Liver (tissue), 9 donors: ENCODE data around the gene TDRD7. TPM values are rescaled to one million over a fixed set of nuclear protein-coding genes. Genes with fewer than 3 reads are reported as not detected.

Experiments
- DNase-seq: peaks from one replicate; pipeline ENCODE4 v3.0.0-alpha.2; 2017; ENCODE audit warnings: low spot score
- H3K27ac ChIP-seq, 2 donors: one replicate each; pipeline ENCODE4 v1.7.0; 2013; ENCODE audit warnings: inconsistent platforms in 2 of 2, low read length in 2 of 2, control low read depth in 1 of 2, low read depth in 1 of 2, mild to moderate bottlenecking in 1 of 2
- H3K27me3 ChIP-seq, 4 donors: one replicate each; pipeline versions ENCODE4 v1.6.1 to v1.7.0; 2013; ENCODE audit warnings: low read length in 3 of 4, inconsistent platforms in 1 of 4, mild to moderate bottlenecking in 1 of 4, moderate library complexity in 1 of 4; ENCODE audit not compliant: control insufficient read depth in 4 of 4, insufficient read depth in 4 of 4
- H3K36me3 ChIP-seq, 4 donors: one replicate each; pipeline versions ENCODE4 v1.6.1 to v1.7.0; 2013; ENCODE audit warnings: low read length in 3 of 4, mild to moderate bottlenecking in 3 of 4, low read depth in 1 of 4, moderate library complexity in 1 of 4; ENCODE audit not compliant: control insufficient read depth in 4 of 4, insufficient read depth in 3 of 4
- H3K4me1 ChIP-seq, 4 donors: one replicate each; pipeline versions ENCODE4 v1.6.1 to v1.7.0; 2013; ENCODE audit warnings: low read length in 3 of 4, mild to moderate bottlenecking in 3 of 4, moderate library complexity in 1 of 4; ENCODE audit not compliant: control insufficient read depth in 4 of 4, insufficient read depth in 4 of 4
- H3K4me3 ChIP-seq, 3 donors: one replicate each; pipeline versions ENCODE4 v1.6.1 to v1.7.0; 2013; ENCODE audit warnings: low read length in 3 of 3, control low read depth in 1 of 3, low read depth in 1 of 3, mild to moderate bottlenecking in 1 of 3
- H3K9ac ChIP-seq, 2 donors: one replicate each; pipeline ENCODE4 v1.7.0; 2013; ENCODE audit warnings: low read length in 2 of 2, mild to moderate bottlenecking in 2 of 2, moderate library complexity in 2 of 2, control low read depth in 1 of 2, low read depth in 1 of 2
- H3K9me3 ChIP-seq, 4 donors: one replicate each; pipeline versions ENCODE4 v1.6.1 to v1.7.0; 2013; ENCODE audit warnings: low read length in 3 of 4; ENCODE audit not compliant: control insufficient read depth in 4 of 4
- EGR1 ChIP-seq, 2 donors: IDR thresholded peaks; 2 replicates each; pipeline ENCODE4 v1.6.1; 2016 to 2018; ENCODE audit warnings: antibody characterized with exemption in 2 of 2, low read depth in 2 of 2
- GABPA ChIP-seq, 2 donors: IDR thresholded peaks in 1 of 2; conservative IDR thresholded peaks in 1 of 2; 2 replicates each; pipeline ENCODE4 v1.6.1; 2016; ENCODE audit warnings: antibody characterized with exemption in 2 of 2, mild to moderate bottlenecking in 1 of 2, moderate library complexity in 1 of 2
- HNF4A ChIP-seq, 2 donors: conservative IDR thresholded peaks; 2 replicates each; pipeline ENCODE4 v1.6.1; 2016; ENCODE audit warnings: antibody characterized with exemption in 2 of 2, mild to moderate bottlenecking in 2 of 2
- HNF4G ChIP-seq: IDR thresholded peaks from 2 replicates; pipeline ENCODE4 v1.6.1; 2016; ENCODE audit warnings: antibody characterized with exemption
- JUND ChIP-seq, 2 donors: IDR thresholded peaks; 2 replicates each; pipeline ENCODE4 v1.6.1; 2016; ENCODE audit warnings: antibody characterized with exemption in 2 of 2
- NR2F2 ChIP-seq: IDR thresholded peaks from 2 replicates; pipeline ENCODE4 v1.6.1; 2016; ENCODE audit warnings: antibody characterized with exemption
- RAD21 ChIP-seq, 2 donors: IDR thresholded peaks; 2 replicates each; pipeline ENCODE4 v1.6.1; 2016; ENCODE audit warnings: antibody characterized with exemption in 2 of 2, mild to moderate bottlenecking in 2 of 2
- RXRA ChIP-seq, 2 donors: IDR thresholded peaks; 2 replicates each; pipeline ENCODE4 v1.6.1; 2017 to 2018; ENCODE audit warnings: antibody characterized with exemption in 2 of 2, mild to moderate bottlenecking in 1 of 2
- SP1 ChIP-seq: IDR thresholded peaks from 2 replicates; pipeline ENCODE4 v1.6.1; 2018; ENCODE audit warnings: antibody characterized with exemption, mild to moderate bottlenecking
- YY1 ChIP-seq: IDR thresholded peaks from 2 replicates; pipeline ENCODE4 v1.6.1; 2016; ENCODE audit warnings: antibody characterized with exemption, mild to moderate bottlenecking
- WGBS: extraction: QIAGEN DNeasy Blood & Tissue Kit; methylation state at CpG from one replicate; pipeline ENCODE4 v1.1.7; 2013; 5-methylcytosine and 5-hydroxymethylcytosine counted together
- polyA plus RNA-seq, 2 donors: library from polyadenylated mRNA; stranded (reverse) in 1 of 2; unstranded in 1 of 2; fragments of 200-250 nt in 1 of 2; fragments of >200 nt in 1 of 2; fragmentation: Nextera tagmentation in 1 of 2; extraction: Ambion mirVana in 1 of 2; gene quantifications; one replicate each; pipeline versions ENCODE4 v1.2.1 to v1.2.3, GENCODE V29; 2013 to 2015
- total RNA-seq, 2 donors: library from RNA; depleted of rRNA; stranded (reverse); fragments of >200 nt; gene quantifications; one replicate each; pipeline ENCODE4 v1.2.3, GENCODE V29; 2014
- TF ChIP-seq, protein P1 (sequence below): fragments of 150-350 bp; IDR thresholded peaks from 2 replicates; pipeline ENCODE4 v1.5.1; 2017; ENCODE audit warnings: improper control_type of control experiment, low read depth, low read length; ENCODE audit not compliant: missing input control
- TF ChIP-seq, protein P2 (sequence below): IDR thresholded peaks from 2 replicates; pipeline ENCODE4 v1.6.1; 2016; ENCODE audit warnings: antibody characterized with exemption
- TF ChIP-seq, protein P3 (sequence below): IDR thresholded peaks from 2 replicates; pipeline ENCODE4 v1.6.1; 2016; ENCODE audit warnings: antibody characterized with exemption
- TF ChIP-seq, protein P4 (sequence below): IDR thresholded peaks from 2 replicates; pipeline ENCODE4 v1.6.1; 2016; ENCODE audit warnings: antibody characterized with exemption
- TF ChIP-seq, protein P5 (sequence below): IDR thresholded peaks from 2 replicates; pipeline ENCODE4 v1.6.1; 2016; ENCODE audit warnings: antibody characterized with exemption, mild to moderate bottlenecking
- donor health status: healthy.
- donor health status: healthy.
- donor health status: healthy.
- donor health status: healthy.
- donor health status: healthy.

TDRD7 gene
- total and polyA plus RNA-seq, 4 donors, result 3.6 to 6.9 (median 5.4) TPM

DNA sequence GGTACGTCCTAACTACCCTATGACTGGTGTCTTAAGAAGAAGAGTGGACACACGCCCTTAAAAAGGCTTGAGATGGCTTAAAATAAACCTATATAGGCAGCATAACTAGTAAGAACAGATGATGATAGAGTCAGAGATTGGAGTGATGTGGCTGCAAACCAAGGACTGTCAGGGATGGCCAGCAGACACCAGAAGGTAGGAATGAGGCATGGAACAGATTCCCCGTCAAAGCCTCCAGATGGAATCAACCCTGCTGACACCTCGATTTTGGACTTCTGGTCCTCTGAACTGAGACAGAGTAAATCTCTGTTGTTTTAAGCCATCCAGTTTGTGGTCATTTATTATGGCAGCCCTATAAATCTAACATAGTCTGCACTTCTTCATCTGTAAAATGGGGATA, 97.0 kb downstream of the TDRD7 start:
- WGBS, result 68% methylated on average over 4 of the region's 4 CpGs

DNA sequence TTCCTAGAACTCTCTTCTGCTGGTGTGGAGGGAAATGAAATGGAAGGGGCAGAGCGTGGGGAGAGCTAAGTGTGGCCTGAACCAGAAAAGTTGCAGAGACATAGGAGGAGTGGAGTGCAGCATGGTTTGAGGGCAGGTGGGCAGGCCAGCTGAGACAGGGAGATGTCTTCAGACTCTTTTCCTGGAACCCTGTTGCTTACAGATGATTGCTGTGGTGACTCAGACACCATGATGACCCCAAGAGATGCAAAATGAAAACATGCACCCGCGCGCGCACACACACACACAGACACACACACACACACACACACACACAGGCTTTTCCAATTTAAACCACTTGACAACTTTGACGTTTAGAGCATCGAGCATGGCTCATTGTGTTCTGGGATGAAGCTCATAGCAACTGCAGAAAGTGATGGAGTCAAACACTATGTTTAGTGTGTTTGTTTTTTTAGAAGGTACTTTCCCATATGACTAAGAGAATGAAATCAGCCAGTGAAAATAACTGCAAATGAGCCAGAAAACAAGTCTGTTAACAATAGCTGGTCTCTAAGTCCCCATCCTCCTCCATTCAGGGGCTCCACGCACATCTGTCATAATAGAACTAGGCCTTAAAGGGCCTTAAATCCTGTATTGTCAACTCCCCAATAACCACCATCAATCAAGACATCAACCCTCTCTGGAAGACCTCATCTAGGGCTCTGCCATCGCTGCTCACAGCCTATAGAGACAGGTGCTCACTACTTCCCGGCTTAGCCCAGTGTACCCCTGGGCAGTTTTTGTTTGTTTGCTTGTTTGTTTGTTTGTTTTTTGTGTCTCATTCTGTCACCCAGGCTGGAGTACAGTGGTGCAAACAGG, 99.1 kb downstream of the TDRD7 start:
- TF ChIP-seq GABPA (IDR thresholded peaks at IDR 0.05 in 1 of 2, conservative IDR thresholded peaks at IDR 0.05 in 1 of 2) (no peak), RAD21 (IDR thresholded peaks at IDR 0.05) (no peak), EGR1 (IDR thresholded peaks at IDR 0.05; ENCODE audit: low read depth in 2 of 2) (no peak)
- TF ChIP-seq, protein P1, sequence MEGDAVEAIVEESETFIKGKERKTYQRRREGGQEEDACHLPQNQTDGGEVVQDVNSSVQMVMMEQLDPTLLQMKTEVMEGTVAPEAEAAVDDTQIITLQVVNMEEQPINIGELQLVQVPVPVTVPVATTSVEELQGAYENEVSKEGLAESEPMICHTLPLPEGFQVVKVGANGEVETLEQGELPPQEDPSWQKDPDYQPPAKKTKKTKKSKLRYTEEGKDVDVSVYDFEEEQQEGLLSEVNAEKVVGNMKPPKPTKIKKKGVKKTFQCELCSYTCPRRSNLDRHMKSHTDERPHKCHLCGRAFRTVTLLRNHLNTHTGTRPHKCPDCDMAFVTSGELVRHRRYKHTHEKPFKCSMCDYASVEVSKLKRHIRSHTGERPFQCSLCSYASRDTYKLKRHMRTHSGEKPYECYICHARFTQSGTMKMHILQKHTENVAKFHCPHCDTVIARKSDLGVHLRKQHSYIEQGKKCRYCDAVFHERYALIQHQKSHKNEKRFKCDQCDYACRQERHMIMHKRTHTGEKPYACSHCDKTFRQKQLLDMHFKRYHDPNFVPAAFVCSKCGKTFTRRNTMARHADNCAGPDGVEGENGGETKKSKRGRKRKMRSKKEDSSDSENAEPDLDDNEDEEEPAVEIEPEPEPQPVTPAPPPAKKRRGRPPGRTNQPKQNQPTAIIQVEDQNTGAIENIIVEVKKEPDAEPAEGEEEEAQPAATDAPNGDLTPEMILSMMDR, result no peak
- Histone ChIP-seq H3K36me3 (no peaks in the 10 kb centered on the region), H3K9ac (no peak overlapping the region), H3K9me3 (no peaks in the 10 kb centered on the region), H3K4me1 (no peaks in the 10 kb centered on the region), H3K27ac (no peak overlapping the region), H3K27me3 (no peaks in the 10 kb centered on the region), H3K4me3 (no peak overlapping the region)
- peak; percentile 10 for DNase-seq
- 87% methylated on average over 10 of the region's 10 CpGs for WGBS

More for the DNA sequence above, 97.0 kb downstream of the TDRD7 start:
- peaks cover 0 to 5% (median 4%) of the 10 kb centered on the region in 4 donors for H3K4me1 ChIP-seq
- TF ChIP-seq JUND (IDR thresholded peaks at IDR 0.05) (no peak), RAD21 (IDR thresholded peaks at IDR 0.05) (no peak), YY1 (no peak), HNF4A (conservative IDR thresholded peaks at IDR 0.05) (no peak), HNF4G (no peak), NR2F2 (no peak), RXRA (IDR thresholded peaks at IDR 0.05) (no peak), SP1 (no peak)
- TF ChIP-seq, protein P2, sequence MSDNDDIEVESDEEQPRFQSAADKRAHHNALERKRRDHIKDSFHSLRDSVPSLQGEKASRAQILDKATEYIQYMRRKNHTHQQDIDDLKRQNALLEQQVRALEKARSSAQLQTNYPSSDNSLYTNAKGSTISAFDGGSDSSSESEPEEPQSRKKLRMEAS, result no peak
- TF ChIP-seq, protein P3, sequence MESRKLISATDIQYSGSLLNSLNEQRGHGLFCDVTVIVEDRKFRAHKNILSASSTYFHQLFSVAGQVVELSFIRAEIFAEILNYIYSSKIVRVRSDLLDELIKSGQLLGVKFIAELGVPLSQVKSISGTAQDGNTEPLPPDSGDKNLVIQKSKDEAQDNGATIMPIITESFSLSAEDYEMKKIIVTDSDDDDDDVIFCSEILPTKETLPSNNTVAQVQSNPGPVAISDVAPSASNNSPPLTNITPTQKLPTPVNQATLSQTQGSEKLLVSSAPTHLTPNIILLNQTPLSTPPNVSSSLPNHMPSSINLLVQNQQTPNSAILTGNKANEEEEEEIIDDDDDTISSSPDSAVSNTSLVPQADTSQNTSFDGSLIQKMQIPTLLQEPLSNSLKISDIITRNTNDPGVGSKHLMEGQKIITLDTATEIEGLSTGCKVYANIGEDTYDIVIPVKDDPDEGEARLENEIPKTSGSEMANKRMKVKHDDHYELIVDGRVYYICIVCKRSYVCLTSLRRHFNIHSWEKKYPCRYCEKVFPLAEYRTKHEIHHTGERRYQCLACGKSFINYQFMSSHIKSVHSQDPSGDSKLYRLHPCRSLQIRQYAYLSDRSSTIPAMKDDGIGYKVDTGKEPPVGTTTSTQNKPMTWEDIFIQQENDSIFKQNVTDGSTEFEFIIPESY, result no peak
- TF ChIP-seq, protein P4, sequence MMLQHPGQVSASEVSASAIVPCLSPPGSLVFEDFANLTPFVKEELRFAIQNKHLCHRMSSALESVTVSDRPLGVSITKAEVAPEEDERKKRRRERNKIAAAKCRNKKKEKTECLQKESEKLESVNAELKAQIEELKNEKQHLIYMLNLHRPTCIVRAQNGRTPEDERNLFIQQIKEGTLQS, result no peak
- TF ChIP-seq, protein P5, sequence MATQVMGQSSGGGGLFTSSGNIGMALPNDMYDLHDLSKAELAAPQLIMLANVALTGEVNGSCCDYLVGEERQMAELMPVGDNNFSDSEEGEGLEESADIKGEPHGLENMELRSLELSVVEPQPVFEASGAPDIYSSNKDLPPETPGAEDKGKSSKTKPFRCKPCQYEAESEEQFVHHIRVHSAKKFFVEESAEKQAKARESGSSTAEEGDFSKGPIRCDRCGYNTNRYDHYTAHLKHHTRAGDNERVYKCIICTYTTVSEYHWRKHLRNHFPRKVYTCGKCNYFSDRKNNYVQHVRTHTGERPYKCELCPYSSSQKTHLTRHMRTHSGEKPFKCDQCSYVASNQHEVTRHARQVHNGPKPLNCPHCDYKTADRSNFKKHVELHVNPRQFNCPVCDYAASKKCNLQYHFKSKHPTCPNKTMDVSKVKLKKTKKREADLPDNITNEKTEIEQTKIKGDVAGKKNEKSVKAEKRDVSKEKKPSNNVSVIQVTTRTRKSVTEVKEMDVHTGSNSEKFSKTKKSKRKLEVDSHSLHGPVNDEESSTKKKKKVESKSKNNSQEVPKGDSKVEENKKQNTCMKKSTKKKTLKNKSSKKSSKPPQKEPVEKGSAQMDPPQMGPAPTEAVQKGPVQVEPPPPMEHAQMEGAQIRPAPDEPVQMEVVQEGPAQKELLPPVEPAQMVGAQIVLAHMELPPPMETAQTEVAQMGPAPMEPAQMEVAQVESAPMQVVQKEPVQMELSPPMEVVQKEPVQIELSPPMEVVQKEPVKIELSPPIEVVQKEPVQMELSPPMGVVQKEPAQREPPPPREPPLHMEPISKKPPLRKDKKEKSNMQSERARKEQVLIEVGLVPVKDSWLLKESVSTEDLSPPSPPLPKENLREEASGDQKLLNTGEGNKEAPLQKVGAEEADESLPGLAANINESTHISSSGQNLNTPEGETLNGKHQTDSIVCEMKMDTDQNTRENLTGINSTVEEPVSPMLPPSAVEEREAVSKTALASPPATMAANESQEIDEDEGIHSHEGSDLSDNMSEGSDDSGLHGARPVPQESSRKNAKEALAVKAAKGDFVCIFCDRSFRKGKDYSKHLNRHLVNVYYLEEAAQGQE, result no peak
- no peaks in the 10 kb centered on the region for H3K9me3 ChIP-seq
- no peaks in the 10 kb centered on the region for H3K27me3 ChIP-seq
- H3K27ac ChIP-seq, result no peak overlapping the region
- no peaks in the 10 kb centered on the region for H3K36me3 ChIP-seq
- DNase-seq, result no peak
- no peak overlapping the region for H3K9ac ChIP-seq
- no peak overlapping the region for H3K4me3 ChIP-seq
